Activated effector memory CD4-positive, alpha-beta T cell treated with anti-CD3 and anti-CD28 coated beads, Interleukin-2, amount 50 U/mL, for 16 hours (primary cell): ENCODE data around the gene MUC15.

Experiments
- DNase-seq: peaks from one replicate; pipeline ENCODE4 v3.0.0-alpha.2; 2020

The MUC15 gene

GRCh38 chr11:26573896-26574295, 1.8 kb upstream of the MUC15 start:
- no peak for DNase-seq

- DNase-seq: no peak
Observed at GRCh38 chr11:26572770-26573402, 823 bp upstream of the MUC15 start.

- DNase-seq: no peak
Observed at GRCh38 chr11:26569646-26570045, 2.4 kb downstream of the MUC15 start.

- DNase-seq: no peak
Observed at GRCh38 chr11:26558190-26558589, 13.9 kb downstream of the MUC15 start.

- DNase-seq: no peak
Observed at GRCh38 chr11:26557666-26558065, 14.4 kb downstream of the MUC15 start.

- no peak for DNase-seq
Observed at GRCh38 chr11:26556582-26556981, 15.5 kb downstream of the MUC15 start.

- DNase-seq: no peak
Observed at GRCh38 chr11:26554455-26554854, 17.6 kb downstream of the MUC15 start.

GRCh38 chr11:26553182-26553581, 18.9 kb downstream of the MUC15 start:
- DNase-seq: no peak

- no peak for DNase-seq
Observed at GRCh38 chr11:26551186-26551801, 20.8 kb downstream of the MUC15 start.

- no peak for DNase-seq
Observed at GRCh38 chr11:26550022-26550421, 22.0 kb downstream of the MUC15 start.

- DNase-seq: no peak
Observed at GRCh38 chr11:26549176-26549575, 22.9 kb downstream of the MUC15 start.

GRCh38 chr11:26541870-26542269, 30.2 kb downstream of the MUC15 start:
- no peak for DNase-seq

- no peak for DNase-seq
Observed at GRCh38 chr11:26539517-26539916, 32.5 kb downstream of the MUC15 start.

GRCh38 chr11:26537341-26537740, 34.7 kb downstream of the MUC15 start:
- no peak for DNase-seq

GRCh38 chr11:26527685-26528084, 44.4 kb downstream of the MUC15 start:
- no peak for DNase-seq

- DNase-seq: no peak
Observed at GRCh38 chr11:26522912-26523610, 49.0 kb downstream of the MUC15 start.

GRCh38 chr11:26519469-26519868, 52.6 kb downstream of the MUC15 start:
- DNase-seq: no peak

GRCh38 chr11:26512196-26512595, 59.9 kb downstream of the MUC15 start:
- DNase-seq: no peak

- no peak for DNase-seq
Observed at GRCh38 chr11:26510756-26511155, 61.3 kb downstream of the MUC15 start.

- no peak for DNase-seq
Observed at GRCh38 chr11:26510164-26510563, 61.9 kb downstream of the MUC15 start.
